GM19193 (cell line): ENCODE results near the gene IPCEF1.

Experiments
- POLR2A ChIP-seq: IDR thresholded peaks from 4 replicates; pipeline ENCODE4 v1.6.1; 2011; ENCODE audit not compliant: insufficient read depth, insufficient read length; ENCODE audit errors: extremely low read depth

Gene IPCEF1

GRCh38 chr6:154319231-154319858 lies 37.3 kb downstream of the IPCEF1 start:
- no peak for TF ChIP-seq POLR2A

DNA sequence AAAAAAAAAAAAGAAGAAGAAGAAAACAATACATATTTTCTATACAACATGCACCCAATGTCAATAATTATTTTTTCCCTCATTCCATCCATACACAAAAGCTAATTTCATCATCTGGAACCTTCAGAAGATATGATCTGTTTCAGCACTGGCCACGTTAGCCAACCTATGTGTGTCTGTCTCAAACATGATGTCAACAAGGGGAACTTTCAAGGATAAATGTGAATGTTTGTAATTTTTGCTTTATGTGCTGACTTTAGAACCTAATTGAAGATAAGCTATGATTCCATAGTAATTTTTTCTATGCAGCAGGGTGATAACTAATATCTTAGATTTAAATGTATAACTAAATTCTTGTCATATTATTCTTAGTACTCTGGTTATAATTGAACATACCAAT lies 37.9 kb downstream of the IPCEF1 start:
- TF ChIP-seq POLR2A, result no peak

GRCh38 chr6:154316131-154316530 lies 40.5 kb downstream of the IPCEF1 start:
- no peak for TF ChIP-seq POLR2A

GRCh38 chr6:154314084-154314483 lies 42.5 kb downstream of the IPCEF1 start:
- TF ChIP-seq POLR2A, result no peak

- no peak for TF ChIP-seq POLR2A
Measured at GRCh38 chr6:154308986-154309385, 47.6 kb downstream of the IPCEF1 start.

DNA sequence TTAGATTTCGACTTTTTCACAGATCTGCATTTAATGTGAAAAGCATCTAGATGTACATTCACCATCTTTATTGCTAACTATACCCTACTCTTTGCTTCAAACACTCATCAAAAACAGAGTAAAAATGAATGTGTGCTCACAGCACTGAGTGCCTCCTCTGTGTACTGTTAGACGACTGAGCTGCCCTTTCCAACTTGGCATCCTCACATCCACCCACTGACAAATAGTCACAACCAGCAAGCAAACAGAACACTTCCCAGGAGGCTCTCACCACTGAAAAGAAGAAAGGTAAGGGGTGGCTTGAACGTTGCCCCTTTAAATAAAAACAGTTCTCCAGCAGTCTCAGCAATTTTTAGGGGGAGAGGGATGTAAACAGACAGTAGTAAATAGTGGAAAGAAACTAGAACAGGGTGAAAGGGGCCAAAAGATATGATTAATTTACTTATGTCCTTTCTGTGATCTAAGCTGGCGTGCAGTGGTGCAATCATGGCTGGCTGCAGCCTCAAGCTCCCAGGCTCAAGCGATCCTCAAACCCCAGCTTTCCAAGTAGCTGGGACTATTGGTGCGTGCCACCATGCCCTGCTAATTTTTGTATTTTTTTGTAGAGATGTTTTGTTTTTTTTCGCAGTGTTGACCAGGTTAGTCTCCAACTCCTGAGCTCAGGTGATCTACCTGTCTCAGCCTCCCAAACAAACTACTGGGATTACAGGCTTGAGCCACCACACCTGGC lies 48.7 kb downstream of the IPCEF1 start:
- no peak for TF ChIP-seq POLR2A

DNA sequence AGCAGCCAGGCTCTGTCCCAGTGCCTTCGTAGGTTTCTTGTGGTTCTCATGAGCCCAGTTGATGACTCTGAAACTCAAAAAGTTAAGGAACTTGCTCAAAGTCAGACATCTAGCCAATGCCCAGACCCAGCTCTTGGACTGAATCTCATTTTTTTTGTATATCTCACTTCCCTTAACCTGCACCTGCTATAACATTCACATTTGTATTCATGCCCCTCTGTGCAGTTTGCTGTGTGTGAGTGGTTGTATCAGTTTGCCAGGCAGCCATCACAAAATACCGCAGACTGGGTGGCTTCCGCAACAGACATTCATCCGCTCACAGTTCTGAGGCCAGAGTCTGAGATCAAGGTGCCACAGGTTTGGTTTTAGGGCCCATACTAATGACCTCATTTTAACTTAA lies 49.9 kb downstream of the IPCEF1 start:
- TF ChIP-seq POLR2A, result no peak

DNA sequence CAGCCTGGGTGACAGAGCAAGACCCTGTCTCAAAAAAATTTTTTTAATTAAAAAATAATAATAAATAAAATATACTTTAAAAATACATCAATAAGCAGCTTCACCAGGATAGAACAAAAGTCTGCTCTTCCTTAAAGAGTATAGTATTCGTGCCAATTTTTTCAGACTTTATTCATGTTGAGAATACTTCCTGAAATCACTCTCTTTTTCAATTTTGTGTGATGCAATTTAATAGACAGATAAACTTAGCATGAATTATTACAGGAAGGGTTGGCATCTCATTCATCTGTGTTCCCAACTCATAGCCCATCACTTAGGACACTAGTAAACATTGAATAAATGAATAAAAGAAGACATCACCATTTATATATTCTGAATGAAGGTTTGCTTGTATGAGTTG lies 52.4 kb downstream of the IPCEF1 start:
- TF ChIP-seq POLR2A, result no peak

- no peak for TF ChIP-seq POLR2A
Measured at GRCh38 chr6:154301839-154302752, 54.5 kb downstream of the IPCEF1 start.

DNA sequence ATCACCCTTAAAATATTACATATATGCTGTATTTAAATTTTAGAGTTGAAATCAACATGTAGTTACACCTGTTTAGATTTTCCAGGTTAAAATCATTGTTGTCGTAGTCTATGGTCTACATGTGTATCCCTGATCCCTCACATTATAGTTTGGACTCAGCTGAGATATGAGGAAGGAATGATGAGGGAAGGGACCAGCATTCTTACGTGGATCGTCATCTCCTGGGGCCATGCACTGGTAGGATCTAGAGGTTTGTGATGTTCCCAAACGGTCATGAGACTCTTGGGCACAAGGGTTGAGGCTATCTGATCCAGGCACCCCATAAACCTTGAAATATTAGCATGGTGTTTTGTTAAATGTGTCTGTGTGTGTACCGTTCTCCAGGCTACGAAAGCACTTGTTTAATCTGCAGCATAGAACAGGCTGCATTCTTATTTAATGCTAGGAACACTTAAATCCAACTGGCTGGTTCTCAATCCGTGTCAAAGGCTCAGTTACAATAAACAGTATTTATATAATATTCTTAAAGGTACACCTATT lies 55.4 kb downstream of the IPCEF1 start:
- no peak for TF ChIP-seq POLR2A

DNA sequence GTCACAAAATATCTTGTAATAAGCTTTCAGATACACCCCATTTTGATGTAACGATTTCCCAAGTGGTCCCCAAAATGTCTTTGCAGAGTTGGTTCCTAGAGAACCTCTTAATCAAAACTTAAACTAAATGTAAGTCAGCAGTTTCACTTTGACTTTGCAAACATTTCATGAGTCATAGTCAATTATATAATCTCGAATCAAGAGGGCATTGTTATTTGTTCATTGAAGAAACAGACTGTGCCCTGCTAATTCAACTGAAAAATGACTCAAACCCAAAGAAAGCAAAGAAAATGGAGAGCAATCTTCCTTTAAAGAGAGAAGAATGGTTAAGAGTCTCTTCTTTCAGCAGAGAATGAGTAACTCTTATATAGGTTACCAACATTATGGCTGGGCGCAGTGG lies 58.3 kb downstream of the IPCEF1 start:
- no peak for TF ChIP-seq POLR2A

DNA sequence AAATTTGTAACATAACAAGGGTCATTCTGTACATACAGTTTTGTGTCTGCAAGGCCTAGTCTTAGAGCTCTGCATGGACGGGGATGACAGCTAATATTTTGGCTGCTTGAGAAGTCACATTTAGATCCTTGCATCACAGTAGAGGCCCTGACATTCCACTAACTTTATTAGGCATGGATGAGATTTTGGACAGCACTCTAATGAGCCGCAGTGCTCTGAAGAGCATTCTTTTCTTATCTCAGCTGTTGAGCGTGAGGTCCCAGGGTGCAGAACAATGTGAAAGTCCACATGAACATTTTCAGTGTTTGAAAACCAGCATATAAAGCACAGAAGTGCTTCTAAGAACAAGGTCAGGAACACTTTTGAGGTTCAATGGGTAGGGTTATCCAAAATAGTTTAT lies 58.9 kb downstream of the IPCEF1 start:
- TF ChIP-seq POLR2A, result no peak

DNA sequence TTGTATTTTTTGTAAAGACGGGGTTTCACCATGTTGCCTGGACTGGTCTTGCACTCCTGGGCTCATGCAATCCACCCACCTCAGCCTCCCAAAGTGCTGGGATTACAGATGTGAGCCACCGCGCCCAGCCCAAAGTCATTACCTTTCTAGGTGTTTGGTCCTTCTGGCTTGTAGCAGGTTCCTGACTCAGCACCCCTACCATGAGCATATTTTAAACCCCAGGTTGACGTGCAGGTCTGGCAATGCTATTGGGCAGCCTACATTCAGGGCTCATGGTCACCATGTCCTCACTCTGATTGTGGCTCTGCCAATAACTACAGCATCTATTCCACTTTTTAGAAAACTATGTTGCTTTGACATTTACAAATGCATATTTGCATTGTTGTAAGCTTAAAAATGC lies 59.4 kb downstream of the IPCEF1 start:
- no peak for TF ChIP-seq POLR2A

- no peak for TF ChIP-seq POLR2A
Measured at GRCh38 chr6:154295733-154296132, 60.9 kb downstream of the IPCEF1 start.

DNA sequence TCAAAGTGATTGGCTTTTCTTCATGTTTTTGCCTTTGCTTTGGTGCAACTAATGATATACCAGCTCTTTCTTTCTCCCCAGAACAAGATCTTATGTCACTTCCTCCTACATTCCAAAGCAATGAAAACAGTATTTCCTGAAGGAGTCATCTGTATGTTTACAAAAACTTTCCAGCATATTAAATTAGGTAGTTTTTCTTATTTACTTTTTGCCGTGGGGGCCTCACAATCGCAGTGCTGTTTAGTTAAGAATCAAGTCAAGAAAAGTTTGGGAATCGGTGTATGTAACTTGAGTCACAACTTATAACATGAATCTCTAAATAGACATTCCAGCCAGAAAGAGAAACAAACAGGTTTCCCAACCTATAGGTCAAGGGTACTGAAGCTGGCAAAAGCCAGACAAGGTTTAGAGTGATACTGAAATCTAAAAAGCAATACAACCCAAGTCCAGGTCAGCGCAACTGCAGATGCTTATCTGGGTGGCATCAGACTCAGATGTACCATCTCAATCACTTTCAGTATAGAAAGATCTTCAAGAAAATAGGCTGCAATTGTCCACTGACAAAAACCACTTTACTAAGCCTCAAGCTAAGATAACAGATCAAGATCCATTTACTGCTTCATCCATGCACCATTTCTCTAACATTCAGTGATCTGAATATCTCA lies 63.6 kb downstream of the IPCEF1 start:
- TF ChIP-seq POLR2A, result no peak
